Measurements from ENCODE around the gene PIGT.

DNA sequence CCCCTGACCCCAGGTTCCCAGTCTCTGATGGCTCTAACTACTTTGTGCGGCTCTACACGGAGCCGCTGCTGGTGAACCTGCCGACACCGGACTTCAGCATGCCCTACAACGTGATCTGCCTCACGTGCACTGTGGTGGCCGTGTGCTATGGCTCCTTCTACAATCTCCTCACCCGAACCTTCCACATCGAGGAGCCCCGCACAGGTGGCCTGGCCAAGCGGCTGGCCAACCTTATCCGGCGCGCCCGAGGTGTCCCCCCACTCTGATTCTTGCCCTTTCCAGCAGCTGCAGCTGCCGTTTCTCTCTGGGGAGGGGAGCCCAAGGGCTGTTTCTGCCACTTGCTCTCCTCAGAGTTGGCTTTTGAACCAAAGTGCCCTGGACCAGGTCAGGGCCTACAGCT is 9.6 kb downstream of the PIGT start:
- TF ChIP-seq, protein P1, sequence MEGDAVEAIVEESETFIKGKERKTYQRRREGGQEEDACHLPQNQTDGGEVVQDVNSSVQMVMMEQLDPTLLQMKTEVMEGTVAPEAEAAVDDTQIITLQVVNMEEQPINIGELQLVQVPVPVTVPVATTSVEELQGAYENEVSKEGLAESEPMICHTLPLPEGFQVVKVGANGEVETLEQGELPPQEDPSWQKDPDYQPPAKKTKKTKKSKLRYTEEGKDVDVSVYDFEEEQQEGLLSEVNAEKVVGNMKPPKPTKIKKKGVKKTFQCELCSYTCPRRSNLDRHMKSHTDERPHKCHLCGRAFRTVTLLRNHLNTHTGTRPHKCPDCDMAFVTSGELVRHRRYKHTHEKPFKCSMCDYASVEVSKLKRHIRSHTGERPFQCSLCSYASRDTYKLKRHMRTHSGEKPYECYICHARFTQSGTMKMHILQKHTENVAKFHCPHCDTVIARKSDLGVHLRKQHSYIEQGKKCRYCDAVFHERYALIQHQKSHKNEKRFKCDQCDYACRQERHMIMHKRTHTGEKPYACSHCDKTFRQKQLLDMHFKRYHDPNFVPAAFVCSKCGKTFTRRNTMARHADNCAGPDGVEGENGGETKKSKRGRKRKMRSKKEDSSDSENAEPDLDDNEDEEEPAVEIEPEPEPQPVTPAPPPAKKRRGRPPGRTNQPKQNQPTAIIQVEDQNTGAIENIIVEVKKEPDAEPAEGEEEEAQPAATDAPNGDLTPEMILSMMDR (IDR thresholded peaks at IDR 0.05 in 8 of 11, conservative IDR thresholded peaks at IDR 0.05 in 3 of 11): no peak
- TF ChIP-seq POLR2A (IDR thresholded peaks at IDR 0.05): no peak

All from spleen (tissue), 7 donors.